NCI-H1092 treated with DMSO at 0.1 percent for 48 hours (cell line): ENCODE measurements around the gene ANKRD13B.

Source experiments
- DNase-seq: peaks from one replicate; lab custom pipeline; 2025; lab: John Stamatoyannopoulos, UW

ANKRD13B gene

GRCh38 chr17:29616300-29617048 is 23.5 kb downstream of the ANKRD13B start:
- no peak for DNase-seq

DNA sequence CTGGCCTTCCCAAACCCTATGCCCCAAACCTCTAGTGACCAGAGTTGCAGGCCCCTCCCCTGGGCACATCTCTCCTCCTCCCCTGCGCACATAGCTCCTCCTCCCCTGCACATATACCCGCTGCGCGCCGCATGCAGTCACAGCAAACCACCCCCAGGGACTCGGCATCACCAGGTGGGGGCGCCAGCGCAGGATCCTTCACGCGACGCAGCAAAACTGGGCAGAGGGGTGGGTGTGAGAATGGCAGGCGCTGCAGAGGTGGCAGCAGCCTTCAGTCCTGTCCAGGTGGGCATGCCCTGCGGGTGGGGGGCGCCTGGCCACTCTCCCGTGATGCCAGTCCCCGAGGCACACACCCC is 24.2 kb downstream of the ANKRD13B start:
- DNase-seq = peak; percentile 72

DNA sequence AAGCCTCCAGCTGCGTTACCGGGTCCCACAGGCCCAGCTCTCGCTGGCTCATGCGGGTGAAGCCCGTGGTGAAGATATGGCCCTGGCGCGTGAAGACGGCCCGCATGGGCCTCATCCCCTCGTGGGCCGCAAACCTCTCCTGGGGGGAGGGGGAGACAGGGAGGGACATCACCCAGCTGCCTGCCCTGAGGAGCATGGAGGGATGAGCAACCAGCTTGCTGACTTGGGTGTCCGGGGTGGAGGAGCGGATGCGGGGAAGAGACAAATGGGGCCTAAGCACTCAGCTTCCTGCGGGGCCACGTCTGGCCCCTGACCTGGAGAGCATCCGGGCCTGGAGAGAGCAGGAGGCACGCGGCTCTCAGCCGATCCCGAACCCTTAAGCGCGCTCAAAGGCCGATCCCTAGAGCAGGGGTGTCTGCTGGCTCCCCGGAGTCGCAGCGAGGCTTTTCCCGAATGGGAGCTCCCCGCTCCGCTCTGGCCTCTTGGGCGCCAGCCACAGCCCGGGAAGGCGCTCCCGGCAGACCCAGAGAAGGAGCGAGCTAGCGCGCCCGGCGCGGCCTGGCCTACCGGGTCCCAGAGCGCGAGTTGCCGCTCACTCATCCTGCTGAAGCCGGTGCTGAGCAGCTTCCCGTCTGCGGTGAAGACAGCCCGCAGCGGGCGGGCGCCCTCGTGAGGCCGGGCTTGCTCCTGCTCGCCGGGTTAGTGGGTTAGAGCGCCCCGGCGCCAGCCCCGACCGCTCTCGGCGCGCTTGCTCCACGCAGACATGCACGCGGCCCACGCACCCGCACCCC is 24.7 kb downstream of the ANKRD13B start:
- peak; percentile 32 for DNase-seq

GRCh38 chr17:29618272-29619065 is 25.5 kb downstream of the ANKRD13B start:
- no peak for DNase-seq

DNA sequence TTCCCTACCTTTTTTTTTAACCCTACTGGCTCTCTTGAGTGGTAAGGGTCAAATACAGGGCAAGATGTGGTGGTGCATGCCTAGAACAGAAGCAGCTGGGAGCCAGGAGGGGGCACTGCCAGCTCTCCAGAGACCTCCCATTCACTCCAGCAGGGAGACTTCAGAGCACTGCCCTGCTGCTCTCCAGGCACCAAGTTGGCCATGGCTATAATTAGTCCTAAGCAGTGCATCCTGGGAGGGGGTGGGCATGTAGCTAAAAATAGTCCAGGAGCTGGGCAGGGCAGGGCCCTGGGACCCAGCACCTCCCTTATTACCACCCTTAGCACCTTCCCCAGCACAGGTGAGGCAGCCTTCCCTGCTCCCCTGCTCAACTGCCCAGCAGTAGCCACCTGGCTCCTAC is 26.3 kb downstream of the ANKRD13B start:
- DNase-seq = no peak

DNA sequence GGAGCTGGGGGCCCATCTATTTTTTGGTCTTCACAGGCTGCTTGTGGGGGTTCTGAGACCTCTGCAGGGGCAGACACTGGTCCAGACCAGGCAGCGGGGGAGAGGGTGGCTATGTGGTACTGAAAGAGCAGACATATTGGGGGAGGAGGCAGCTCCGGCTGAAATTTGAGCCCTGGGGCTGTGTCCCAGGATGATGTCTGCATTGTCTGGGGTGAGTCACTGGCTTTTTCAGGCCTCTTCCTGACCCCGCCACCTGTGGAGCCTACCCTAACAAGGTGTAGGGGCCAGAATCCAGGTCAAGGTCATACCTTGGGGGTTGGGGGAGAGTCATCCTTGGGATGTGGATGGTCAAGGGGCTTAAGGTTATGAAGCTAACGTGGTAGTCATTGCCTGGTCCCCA is 27.3 kb downstream of the ANKRD13B start:
- DNase-seq = no peak

- no peak for DNase-seq
Measured at GRCh38 chr17:29620779-29621500, 28.0 kb downstream of the ANKRD13B start.

DNA sequence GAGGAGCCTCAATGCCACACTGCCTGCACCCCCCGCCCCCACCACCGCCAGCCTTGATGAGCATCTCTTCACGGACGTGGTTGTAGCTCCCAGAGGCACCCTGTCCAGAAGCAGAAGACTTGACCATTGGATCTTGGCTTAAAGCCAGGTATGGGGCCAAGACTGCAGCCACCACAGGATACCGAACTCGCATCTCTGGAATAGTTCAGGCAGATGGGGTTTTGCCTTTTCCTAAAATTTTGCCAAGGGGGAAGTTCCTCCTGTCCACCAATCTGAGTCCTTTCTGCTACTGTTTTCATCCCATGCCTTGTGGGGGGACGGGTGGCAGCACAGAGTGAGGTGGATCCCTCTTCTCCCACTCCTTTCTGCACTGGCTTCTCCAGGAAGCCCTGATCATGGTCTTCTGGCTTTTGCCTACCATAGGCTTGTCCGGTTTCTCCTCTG is 28.8 kb downstream of the ANKRD13B start:
- no peak for DNase-seq

- peak; percentile 56 for DNase-seq
Measured at GRCh38 chr17:29622337-29623282, 29.7 kb downstream of the ANKRD13B start, which contains the start of gene CORO6. CORO6 (minus strand) TSS chr17:29622912; CDS start chr17:29621421, 1,491 bp downstream.

GRCh38 chr17:29623283-29623647 is 30.3 kb downstream of the ANKRD13B start:
- no peak for DNase-seq

DNA sequence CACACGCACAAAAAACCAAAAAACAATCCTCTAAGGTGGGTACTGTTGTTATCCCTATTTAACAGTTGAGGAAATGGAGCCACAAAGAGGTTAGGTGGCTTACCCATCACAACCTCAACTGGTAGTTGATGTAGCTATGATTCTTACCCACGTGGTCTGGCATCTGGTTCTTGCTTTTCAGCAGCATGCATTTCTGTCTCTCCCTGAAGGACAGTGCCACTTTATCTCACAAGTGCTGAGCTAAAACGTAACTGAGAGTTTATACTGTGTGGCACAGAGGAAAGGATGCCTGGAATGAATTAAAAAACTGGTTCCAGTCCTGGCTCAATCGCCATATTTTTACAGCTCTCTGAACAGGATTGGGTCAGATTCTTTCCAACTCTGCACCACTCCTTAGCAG is 31.7 kb downstream of the ANKRD13B start:
- no peak for DNase-seq

- DNase-seq = no peak
Measured at GRCh38 chr17:29625037-29625750, 32.3 kb downstream of the ANKRD13B start.

GRCh38 chr17:29627951-29628350 is 35.0 kb downstream of the ANKRD13B start:
- no peak for DNase-seq

DNA sequence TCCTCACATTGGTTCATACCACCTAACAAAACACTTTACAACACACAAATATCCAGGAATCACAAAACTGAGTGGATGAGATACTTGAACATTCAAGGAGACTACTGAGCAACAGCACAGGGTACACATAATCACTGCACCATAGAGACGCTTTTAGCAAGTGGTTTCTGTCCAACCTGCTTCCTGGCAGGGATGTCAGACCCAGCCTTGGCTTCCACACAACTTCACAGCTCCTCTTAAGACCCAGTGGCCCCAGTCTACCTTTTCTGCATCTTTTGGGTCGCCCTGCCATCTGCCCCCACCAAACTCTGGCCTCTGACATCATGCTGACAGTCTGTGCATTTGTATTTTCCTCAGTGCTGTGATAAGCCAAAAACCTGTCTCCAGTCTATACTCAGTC is 35.7 kb downstream of the ANKRD13B start:
- no peak for DNase-seq

DNA sequence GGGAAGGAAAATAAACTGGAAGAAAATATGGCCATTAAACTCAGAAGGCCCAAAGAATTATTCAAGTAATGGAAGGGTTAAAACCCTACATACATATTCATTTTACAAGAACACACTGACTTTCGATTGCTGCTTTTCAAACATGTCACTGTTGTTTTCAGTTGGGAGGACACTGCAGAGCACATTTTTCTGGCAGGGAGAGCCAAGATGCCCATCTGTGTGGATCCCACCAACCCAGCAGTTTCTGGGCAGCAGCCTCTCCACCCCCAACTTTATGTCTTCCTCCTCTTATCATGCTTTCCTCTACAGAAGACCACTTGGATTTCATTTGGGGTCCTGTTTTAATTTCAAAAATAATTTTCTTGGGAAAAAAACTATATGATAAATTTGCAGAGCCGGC is 36.9 kb downstream of the ANKRD13B start:
- DNase-seq = no peak

DNA sequence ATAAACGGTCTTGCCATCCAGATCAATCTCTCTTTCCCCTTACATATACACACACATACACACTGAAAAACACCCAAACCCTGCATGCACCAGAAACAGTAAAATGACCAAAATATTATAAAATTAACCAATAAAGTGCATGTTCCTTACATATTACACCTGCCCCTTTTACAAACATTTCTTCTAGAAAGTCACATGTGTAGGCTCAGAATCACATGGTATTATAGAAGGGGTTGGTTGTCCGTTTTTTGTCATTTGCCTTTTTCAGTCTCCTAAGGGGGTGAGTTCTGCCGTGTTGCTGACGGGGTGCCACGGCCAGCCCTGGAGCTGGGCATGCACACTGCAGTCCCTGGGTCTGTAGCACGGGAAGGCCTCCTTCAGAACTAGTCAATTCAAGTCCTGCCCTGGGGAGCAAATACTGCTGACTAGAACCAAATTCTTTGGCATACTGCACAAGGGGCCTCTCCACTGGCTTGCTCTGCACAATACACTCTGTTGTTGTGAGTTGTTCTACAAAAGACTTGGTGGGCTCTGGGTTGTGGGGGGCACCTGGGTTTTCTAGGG is 37.8 kb downstream of the ANKRD13B start:
- no peak for DNase-seq

- DNase-seq = no peak
Measured at GRCh38 chr17:29633886-29634285, 41.0 kb downstream of the ANKRD13B start.

GRCh38 chr17:29640413-29640812 is 47.5 kb downstream of the ANKRD13B start:
- DNase-seq = no peak

DNA sequence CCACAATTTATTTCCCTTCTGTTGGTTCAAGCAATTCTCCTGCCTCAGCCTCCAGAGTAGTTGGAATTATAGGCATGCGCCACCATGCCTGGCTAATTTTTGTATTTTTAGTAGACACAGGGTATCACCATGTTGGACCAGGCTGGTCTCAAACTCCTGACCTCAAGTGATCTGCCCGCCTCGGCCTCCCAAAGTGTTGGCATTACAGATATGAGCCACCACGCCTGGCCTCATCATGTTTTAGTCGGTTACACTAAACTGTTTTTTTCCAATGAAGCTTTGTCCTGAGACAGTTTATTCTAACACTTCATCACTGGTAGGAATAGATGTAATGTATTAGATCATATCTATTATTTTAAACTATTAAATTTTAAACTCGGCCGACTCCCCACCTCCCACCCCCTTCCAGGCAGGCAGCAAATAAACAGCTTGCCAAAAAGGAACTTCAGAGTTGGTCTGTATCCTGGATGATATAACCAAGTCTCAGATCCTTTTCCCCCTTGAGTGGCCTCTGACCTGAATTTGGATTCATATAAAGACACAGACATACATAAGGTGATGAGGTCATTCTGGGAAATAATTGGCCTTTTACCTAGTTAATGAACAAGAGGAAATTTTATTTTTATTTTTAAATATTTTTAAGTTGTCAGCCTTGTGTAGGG is 48.2 kb downstream of the ANKRD13B start:
- no peak for DNase-seq
